IMR-90 (cell line): ENCODE results near the gene LRP6. TPM values are rescaled to one million over a fixed set of nuclear protein-coding genes. Genes with fewer than 3 reads are reported as not detected.

Experiments
- ATAC-seq: fragments of 200-7000 bp; cut with Tn5 transposase; 2 replicates; pipeline ENCODE4 v1.9.1; 2020; ENCODE audit warnings: low read depth, mild to moderate bottlenecking, moderate library complexity
- BruUV-seq: library from RNA; stranded (reverse); fragments of 400-500 nt; replicated peaks from 2 replicates; lab custom pipeline; 2021; lab: Mats Ljungman, UMichigan
- CTCF ChIA-PET: fragments of 300-600 bp; formaldehyde crosslinking; extraction: SDS; loops from one replicate; lab custom pipeline; 2021; ENCODE audit warnings: antibody characterized with exemption; lab: Yijun Ruan, JAX
- POLR2A ChIA-PET: fragments of 300-600 bp; sonication (Branson Sonifier 250); formaldehyde crosslinking; loops from one replicate; lab custom pipeline; 2022; ENCODE audit warnings: antibody characterized with exemption; ENCODE audit not compliant: unreplicated experiment; lab: Charles Lee
- DNase-seq: peaks from one replicate; pipeline ENCODE4 v3.0.0; 2013
- H2AFZ ChIP-seq: replicated peaks from 2 replicates; pipeline ENCODE3; 2013; ENCODE audit warnings: low read length, mild to moderate bottlenecking; ENCODE audit not compliant: poor library complexity
- H2AK5ac ChIP-seq: 2 replicates; pipeline ENCODE4 v1.6.1; 2013; ENCODE audit warnings: low read depth, low read length, inconsistent platforms
- H2AK9ac ChIP-seq: replicated peaks from 2 replicates; pipeline ENCODE3; 2013; ENCODE audit warnings: mild to moderate bottlenecking, low read depth, low read length, moderate library complexity; ENCODE audit not compliant: poor library complexity
- H2BK120ac ChIP-seq: 2 replicates; pipeline ENCODE4 v1.6.1; 2013; ENCODE audit warnings: low read depth, low read length, inconsistent platforms
- H2BK15ac ChIP-seq: 3 replicates; pipeline ENCODE4 v1.6.1; 2013; ENCODE audit warnings: low read depth, low read length, inconsistent platforms
- H2BK20ac ChIP-seq: 2 replicates; pipeline ENCODE4 v1.6.1; 2013; ENCODE audit warnings: low read depth, mild to moderate bottlenecking, inconsistent platforms, low read length, moderate library complexity
- H2BK5ac ChIP-seq: 2 replicates; pipeline ENCODE4 v1.6.1; 2013; ENCODE audit warnings: mild to moderate bottlenecking, low read depth, low read length, inconsistent platforms; ENCODE audit not compliant: poor library complexity, severe bottlenecking
- H3K14ac ChIP-seq: replicated peaks from 2 replicates; pipeline ENCODE4 v1.6.1; 2013; ENCODE audit warnings: low read depth, low read length, inconsistent platforms
- H3K18ac ChIP-seq: 2 replicates; pipeline ENCODE4 v1.6.1; 2013; ENCODE audit warnings: low read depth, low read length, control low read depth
- H3K23ac ChIP-seq: 2 replicates; pipeline ENCODE4 v1.6.1; 2013; ENCODE audit warnings: low read depth, low read length, inconsistent platforms
- H3K27ac ChIP-seq: 2 replicates; pipeline ENCODE4 v1.5.1; 2013; ENCODE audit warnings: mild to moderate bottlenecking, control low read depth, low read length; ENCODE audit not compliant: insufficient read depth
- H3K27me3 ChIP-seq: 2 replicates; pipeline ENCODE4 v1.6.1; 2013; ENCODE audit warnings: low read length; ENCODE audit not compliant: control insufficient read depth, insufficient read depth
- H3K36me3 ChIP-seq: 2 replicates; pipeline ENCODE4 v1.6.1; 2013; ENCODE audit warnings: low read length, mixed read lengths; ENCODE audit not compliant: control insufficient read depth, insufficient read depth
- H3K4ac ChIP-seq: 2 replicates; pipeline ENCODE4 v1.6.1; 2013; ENCODE audit warnings: low read depth, low read length, inconsistent platforms
- H3K4me1 ChIP-seq: 2 replicates; pipeline ENCODE4 v1.6.1; 2013; ENCODE audit warnings: low read length, mixed read lengths; ENCODE audit not compliant: control insufficient read depth, insufficient read depth
- H3K4me2 ChIP-seq: 2 replicates; pipeline ENCODE4 v1.6.1; 2013; ENCODE audit warnings: low read depth, mild to moderate bottlenecking, control low read depth, low read length, moderate library complexity
- H3K4me3 ChIP-seq: 2 replicates; pipeline ENCODE4 v1.5.1; 2013; ENCODE audit warnings: low read depth, mild to moderate bottlenecking, control low read depth, low read length, moderate library complexity; ENCODE audit not compliant: insufficient read depth
- H3K56ac ChIP-seq: 2 replicates; pipeline ENCODE4 v1.6.1; 2013; ENCODE audit warnings: low read length, inconsistent platforms; ENCODE audit not compliant: insufficient read depth; ENCODE audit errors: extremely low read depth
- H3K79me1 ChIP-seq, 2 experiments: 2 replicates each; pipeline ENCODE4 v1.6.1; 2013; ENCODE audit warnings: low read length in 2 of 2, inconsistent platforms in 1 of 2, low read depth in 1 of 2
- H3K9ac ChIP-seq: 2 replicates; pipeline ENCODE4 v1.6.1; 2013; ENCODE audit warnings: low read depth, low read length, control low read depth
- H3K9me1 ChIP-seq: 2 replicates; pipeline ENCODE4 v1.6.1; 2013; ENCODE audit warnings: low read length, inconsistent platforms; ENCODE audit not compliant: insufficient read depth
- H3K9me3 ChIP-seq: 2 replicates; pipeline ENCODE4 v1.6.1; 2013; ENCODE audit warnings: low read length; ENCODE audit not compliant: control insufficient read depth, insufficient read depth
- H4K20me1 ChIP-seq: 2 replicates; pipeline ENCODE4 v1.6.1; 2013; ENCODE audit warnings: low read length, inconsistent platforms; ENCODE audit not compliant: insufficient read depth
- H4K5ac ChIP-seq: 2 replicates; pipeline ENCODE4 v1.6.1; 2013; ENCODE audit warnings: mild to moderate bottlenecking, low read depth, low read length, control low read depth
- H4K8ac ChIP-seq, 2 experiments: 2 replicates each; pipeline ENCODE4 v1.6.1; 2013; ENCODE audit warnings: low read depth in 2 of 2, low read length in 2 of 2, control low read depth in 1 of 2, inconsistent platforms in 1 of 2
- H4K91ac ChIP-seq: 2 replicates; pipeline ENCODE4 v1.6.1; 2013; ENCODE audit warnings: low read depth, low read length, inconsistent platforms; ENCODE audit not compliant: insufficient read depth
- BHLHE40 ChIP-seq: fragments of 150-350 bp; IDR thresholded peaks from 2 replicates; pipeline ENCODE4 v1.6.1; 2016; ENCODE audit warnings: mild to moderate bottlenecking, low read depth, low read length
- CEBPB ChIP-seq: IDR thresholded peaks from 2 replicates; pipeline ENCODE4 v1.6.1; 2012; ENCODE audit warnings: low read depth, low read length, improper control_type of control experiment
- CHD1 ChIP-seq: IDR thresholded peaks from 2 replicates; pipeline ENCODE4 v1.6.1; 2012; ENCODE audit warnings: low read depth, low read length, improper control_type of control experiment
- CTCF ChIP-seq: conservative IDR thresholded peaks from 2 replicates; pipeline ENCODE4 v1.5.1; 2012; ENCODE audit warnings: mild to moderate bottlenecking, low read depth, low read length, improper control_type of control experiment
- MAFK ChIP-seq: IDR thresholded peaks from 2 replicates; pipeline ENCODE4 v1.6.1; 2012; ENCODE audit warnings: low read depth, low read length, improper control_type of control experiment
- MAZ ChIP-seq: IDR thresholded peaks from 2 replicates; pipeline ENCODE4 v1.6.1; 2012; ENCODE audit warnings: low read depth, mild to moderate bottlenecking, low read length, improper control_type of control experiment, moderate library complexity, borderline replicate concordance
- MXI1 ChIP-seq: IDR thresholded peaks from 2 replicates; pipeline ENCODE4 v1.6.1; 2012; ENCODE audit warnings: low read depth, mild to moderate bottlenecking, low read length, moderate library complexity, borderline replicate concordance
- NFE2L2 ChIP-seq: fragments of 150-350 bp; IDR thresholded peaks from 2 replicates; pipeline ENCODE4 v1.6.1; 2016; ENCODE audit warnings: low read depth, mild to moderate bottlenecking, low read length
- POLR2A ChIP-seq: IDR thresholded peaks from 2 replicates; pipeline ENCODE4 v1.6.1; 2012; ENCODE audit warnings: mild to moderate bottlenecking, low read depth, low read length
- RAD21 ChIP-seq: IDR thresholded peaks from 2 replicates; pipeline ENCODE4 v1.6.1; 2012; ENCODE audit warnings: low read length, improper control_type of control experiment
- RCOR1 ChIP-seq: IDR thresholded peaks from 2 replicates; pipeline ENCODE4 v1.6.1; 2012; ENCODE audit warnings: mild to moderate bottlenecking, low read length, improper control_type of control experiment; ENCODE audit not compliant: insufficient replicate concordance
- RFX5 ChIP-seq: IDR thresholded peaks from 2 replicates; pipeline ENCODE4 v1.8.0; 2012; ENCODE audit warnings: low read depth, mild to moderate bottlenecking, low read length, moderate library complexity
- SMC3 ChIP-seq: fragments of 150-350 bp; IDR thresholded peaks from 2 replicates; pipeline ENCODE4 v1.6.1; 2016; ENCODE audit warnings: low read depth, mild to moderate bottlenecking, antibody characterized with exemption, low read length, moderate library complexity
- USF2 ChIP-seq: fragments of 150-350 bp; IDR thresholded peaks from 2 replicates; pipeline ENCODE4 v1.6.1; 2017; ENCODE audit warnings: mild to moderate bottlenecking, antibody characterized with exemption, low read length, low read depth
- WGBS, 2 experiments: methylation state at CpG; one replicate each; pipeline versions ENCODE4 v1.1.5 to v1.1.7; 2013; ENCODE audit warnings: missing lambda C conversion rate in 2 of 2; ENCODE audit not compliant: insufficient read length in 1 of 2; ENCODE audit errors: extremely low coverage in 2 of 2; 5-methylcytosine and 5-hydroxymethylcytosine counted together
- dilution Hi-C: fragments of 300-500 bp; cut with HindIII; formaldehyde crosslinking; loops from one replicate; pipeline ENCODE4 v1.14.3; 2018; ENCODE audit warnings: low sequenced_read_pairs; ENCODE audit not compliant: unreplicated experiment
- in situ Hi-C: fragments of 300-500 bp; cut with MboI; formaldehyde crosslinking; loops from 3 replicates; pipeline ENCODE4 v1.14.3; 2019; ENCODE audit warnings: low sequenced_read_pairs, inconsistent platforms, mixed read lengths
- intact Hi-C: fragments of 100-400 bp; cut with micrococcal nuclease; formaldehyde crosslinking; loops from 2 replicates; pipeline ENCODE4 v1.10.0; 2022
- polyA plus RNA-seq, 3 experiments: library from polyadenylated mRNA; depleted of rRNA; stranded (reverse); fragments of >200 nt; gene quantifications; 2 replicates each; pipeline ENCODE4 v1.2.3, GENCODE V29; 2012; ENCODE audit warnings: low replicate concordance in 1 of 3
- total RNA-seq: library from RNA; depleted of rRNA; stranded (reverse); fragments of >200 nt; gene quantifications from 2 replicates; pipeline ENCODE4 v1.2.3, GENCODE V29; 2012

Gene LRP6
- total and polyA plus RNA-seq, 2 of the 4 experiments (the other 2 are of a cell fraction): 14.2 to 32.1 TPM

GRCh38 chr12:12209043-12209442 lies 57.8 kb downstream of the LRP6 start:
- no CpG with 5 or more reads among the region's 3 CpGs for WGBS, 2 experiments
- dilution Hi-C loops: no loop called here

More at GRCh38 chr12:12209043-12209442, 57.8 kb downstream of the LRP6 start:
- Histone ChIP-seq H3K9ac (no peak overlapping the region), H3K4ac (no peak overlapping the region), H3K18ac (no peak overlapping the region), H3K9me1 (peaks cover 3% of the 10 kb centered on the region; the same call in 1 of the 2 replicates), H2BK120ac (no peak overlapping the region), H3K23ac (no peak overlapping the region), H3K9me3 (no peaks in the 10 kb centered on the region), H4K5ac (no peak overlapping the region), H3K14ac (no peak overlapping the region), H4K8ac (no peak overlapping the region), H2AK5ac (no peak overlapping the region), H3K56ac (no peak overlapping the region), H2BK5ac (no peak overlapping the region), H2BK15ac (no peak overlapping the region), H4K91ac (no peak overlapping the region), H2AFZ (no peak overlapping the region), H2BK20ac (no peak overlapping the region), H3K4me1 (no peaks in the 10 kb centered on the region), H3K4me3 (no peak overlapping the region), H3K4me2 (no peak overlapping the region), H3K27me3 (no peaks in the 10 kb centered on the region), H3K36me3 (no peaks in the 10 kb centered on the region), H4K20me1 (peaks cover 14% of the 10 kb centered on the region; the same call in 1 of the 2 replicates), H2AK9ac (no peak overlapping the region), H3K79me1 (peaks cover 18 to 67% of the 10 kb centered on the region in 2 experiments), H3K27ac (no peak overlapping the region)
- TF ChIP-seq CEBPB (no peak), RAD21 (no peak), USF2 (no peak), RFX5 (no peak), MAFK (no peak), NFE2L2 (no peak), BHLHE40 (no peak), MAZ (no peak), MXI1 (no peak), SMC3 (no peak), CHD1 (no peak), POLR2A (no peak), CTCF (no peak), RCOR1 (no peak)
- intact Hi-C loops: loop anchor here (5.0 kb wide), 1 partner anchor 38 kb away; no protein-coding TSS in a partner anchor
- no TSS peak for BruUV-seq
- in situ Hi-C loops: no loop called here
- DNase-seq (no peak), ATAC-seq (no peak)
- CTCF ChIA-PET: no interaction called here
- POLR2A ChIA-PET: no interaction called here
